IMR-90 (cell line): ENCODE results near the gene NFE2L2.

ENCODE experiments used
- BHLHE40 ChIP-seq: fragments of 150-350 bp; IDR thresholded peaks from 2 replicates; pipeline ENCODE4 v1.6.1; 2016; ENCODE audit warnings: mild to moderate bottlenecking, low read depth, low read length
- CEBPB ChIP-seq: IDR thresholded peaks from 2 replicates; pipeline ENCODE4 v1.6.1; 2012; ENCODE audit warnings: low read depth, low read length, improper control_type of control experiment
- CTCF ChIP-seq: conservative IDR thresholded peaks from 2 replicates; pipeline ENCODE4 v1.5.1; 2012; ENCODE audit warnings: mild to moderate bottlenecking, low read depth, low read length, improper control_type of control experiment
- ELK1 ChIP-seq: fragments of 150-350 bp; IDR thresholded peaks from 2 replicates; pipeline ENCODE4 v1.6.1; 2016; ENCODE audit warnings: low read depth, mild to moderate bottlenecking, low read length, moderate library complexity, borderline replicate concordance
- MAFK ChIP-seq: IDR thresholded peaks from 2 replicates; pipeline ENCODE4 v1.6.1; 2012; ENCODE audit warnings: low read depth, low read length, improper control_type of control experiment
- MAZ ChIP-seq: IDR thresholded peaks from 2 replicates; pipeline ENCODE4 v1.6.1; 2012; ENCODE audit warnings: low read depth, mild to moderate bottlenecking, low read length, improper control_type of control experiment, moderate library complexity, borderline replicate concordance
- MXI1 ChIP-seq: IDR thresholded peaks from 2 replicates; pipeline ENCODE4 v1.6.1; 2012; ENCODE audit warnings: low read depth, mild to moderate bottlenecking, low read length, moderate library complexity, borderline replicate concordance
- POLR2A ChIP-seq: IDR thresholded peaks from 2 replicates; pipeline ENCODE4 v1.6.1; 2012; ENCODE audit warnings: mild to moderate bottlenecking, low read depth, low read length
- RAD21 ChIP-seq: IDR thresholded peaks from 2 replicates; pipeline ENCODE4 v1.6.1; 2012; ENCODE audit warnings: low read length, improper control_type of control experiment
- RFX5 ChIP-seq: IDR thresholded peaks from 2 replicates; pipeline ENCODE4 v1.8.0; 2012; ENCODE audit warnings: low read depth, mild to moderate bottlenecking, low read length, moderate library complexity
- SMC3 ChIP-seq: fragments of 150-350 bp; IDR thresholded peaks from 2 replicates; pipeline ENCODE4 v1.6.1; 2016; ENCODE audit warnings: low read depth, mild to moderate bottlenecking, antibody characterized with exemption, low read length, moderate library complexity
- TF ChIP-seq, protein P1 (sequence below): fragments of 150-350 bp; IDR thresholded peaks from 2 replicates; pipeline ENCODE4 v1.6.1; 2017; ENCODE audit warnings: mild to moderate bottlenecking, antibody characterized with exemption, low read length, low read depth

GRCh38 chr2:177264693-177265587 is at the start of gene NFE2L2:
- TF ChIP-seq CTCF (peak; percentile 40; the same call in 1 of the 2 replicates), POLR2A (peak; percentile 77), CEBPB (peak; percentile 88), RAD21 (no peak), RFX5 (no peak), SMC3 (peak; percentile 21; the same call in 1 of the 2 replicates), MAZ (peak; percentile 95), MXI1 (peak; percentile 59; the same call in 1 of the 2 replicates), MAFK (no peak), BHLHE40 (no peak), ELK1 (no peak)
- TF ChIP-seq, protein P1, sequence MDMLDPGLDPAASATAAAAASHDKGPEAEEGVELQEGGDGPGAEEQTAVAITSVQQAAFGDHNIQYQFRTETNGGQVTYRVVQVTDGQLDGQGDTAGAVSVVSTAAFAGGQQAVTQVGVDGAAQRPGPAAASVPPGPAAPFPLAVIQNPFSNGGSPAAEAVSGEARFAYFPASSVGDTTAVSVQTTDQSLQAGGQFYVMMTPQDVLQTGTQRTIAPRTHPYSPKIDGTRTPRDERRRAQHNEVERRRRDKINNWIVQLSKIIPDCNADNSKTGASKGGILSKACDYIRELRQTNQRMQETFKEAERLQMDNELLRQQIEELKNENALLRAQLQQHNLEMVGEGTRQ, result no peak
